ENCODE data around the gene OR52E8.

Gene OR52E8

GRCh38 chr11:5881756-5882155, 24.3 kb upstream of the OR52E8 start:
- TF ChIP-seq EZH2 (IDR thresholded peaks at IDR 0.05; ENCODE audit: borderline replicate concordance, low read depth, low read length, severe bottlenecking) (no peak), CTCF (IDR thresholded peaks at IDR 0.05; ENCODE audit: borderline replicate concordance, extremely low read depth, low read length, poor library complexity, severe bottlenecking) (no peak)
- H3K4me2 ChIP-seq (ENCODE audit: insufficient read depth, low read length) = no peak overlapping the region
- H3K36me3 ChIP-seq (ENCODE audit: insufficient read depth, low read length) = no peaks in the 10 kb centered on the region
- no peak for ATAC-seq (ENCODE audit: insufficient read depth, low read depth)
- DNase-seq = no peak
- no peak overlapping the region for H3K9ac ChIP-seq (ENCODE audit: low read depth, low read length)
- H4K20me1 ChIP-seq (ENCODE audit: insufficient read depth, low read length) = no peaks in the 10 kb centered on the region
- H3K4me1 ChIP-seq (ENCODE audit: insufficient read depth, low read length) = no peaks in the 10 kb centered on the region
- no peaks in the 10 kb centered on the region for H3K9me3 ChIP-seq (ENCODE audit: insufficient read depth, low read length, severe bottlenecking)
- no peak overlapping the region for H3K27ac ChIP-seq (ENCODE audit: low read length)
- no peak overlapping the region for H2AFZ ChIP-seq (ENCODE audit: low read depth, low read length)
- H3K27me3 ChIP-seq (ENCODE audit: insufficient read depth, low read length, poor library complexity) = peaks cover 6% of the 10 kb centered on the region
- no peaks in the 10 kb centered on the region for H3K79me2 ChIP-seq (ENCODE audit: insufficient read depth, low read length)
- no peak overlapping the region for H3K4me3 ChIP-seq (ENCODE audit: low read depth in 1 of 2, low read length in 2 of 2)

DNA sequence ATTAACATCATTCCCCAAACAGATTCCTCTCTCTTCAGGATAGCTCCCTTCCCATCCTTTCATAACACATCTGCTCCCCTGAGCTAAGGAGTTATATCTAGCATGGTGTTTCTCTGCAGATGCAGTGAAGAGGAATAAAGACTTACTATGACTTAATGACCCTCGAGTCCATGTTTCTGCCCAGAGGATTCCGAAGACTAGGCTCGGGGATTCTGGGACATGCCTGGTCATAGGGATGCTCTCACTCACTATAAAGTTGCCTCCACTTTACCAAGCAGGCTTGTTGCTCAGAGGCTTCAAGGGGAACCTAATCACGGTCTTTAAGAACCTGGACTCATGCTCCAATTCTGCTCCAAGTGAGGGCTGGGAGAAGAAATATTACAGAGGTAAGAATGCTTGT, 22.8 kb upstream of the OR52E8 start, which contains the start of gene OR52E4:
Gene OR52E4, plus strand, starts transcription at position 301 of the 400 bp plus-strand sequence. CDS start 3,664 bp downstream, outside the sequence.
- DNase-seq (no peak), ATAC-seq (ENCODE audit: insufficient read depth, low read depth) (no peak)
- no peak within 1 kb of the TSS for H2AFZ ChIP-seq (ENCODE audit: low read depth, low read length)
- H3K9ac ChIP-seq (ENCODE audit: low read depth, low read length) = no peak within 1 kb of the TSS
- H3K79me2 ChIP-seq (ENCODE audit: insufficient read depth, low read length) = no peaks in the 10 kb centered on the region
- H3K4me2 ChIP-seq (ENCODE audit: insufficient read depth, low read length) = no peak within 1 kb of the TSS
- H3K4me1 ChIP-seq (ENCODE audit: insufficient read depth, low read length) = no peaks in the 10 kb centered on the region
- H3K27ac ChIP-seq (ENCODE audit: low read length) = no peak within 1 kb of the TSS
- H3K27me3 ChIP-seq (ENCODE audit: insufficient read depth, low read length, poor library complexity) = peaks cover 3% of the 10 kb centered on the region
- no peaks in the 10 kb centered on the region for H3K9me3 ChIP-seq (ENCODE audit: insufficient read depth, low read length, severe bottlenecking)
- no peaks in the 10 kb centered on the region for H3K36me3 ChIP-seq (ENCODE audit: insufficient read depth, low read length)
- H4K20me1 ChIP-seq (ENCODE audit: insufficient read depth, low read length) = no peaks in the 10 kb centered on the region
- no peak within 1 kb of the TSS for H3K4me3 ChIP-seq (ENCODE audit: low read depth in 1 of 2, low read length in 2 of 2)
- TF ChIP-seq CTCF (IDR thresholded peaks at IDR 0.05; ENCODE audit: borderline replicate concordance, extremely low read depth, low read length, poor library complexity, severe bottlenecking) (no peak), EZH2 (IDR thresholded peaks at IDR 0.05; ENCODE audit: borderline replicate concordance, low read depth, low read length, severe bottlenecking) (no peak)

DNA sequence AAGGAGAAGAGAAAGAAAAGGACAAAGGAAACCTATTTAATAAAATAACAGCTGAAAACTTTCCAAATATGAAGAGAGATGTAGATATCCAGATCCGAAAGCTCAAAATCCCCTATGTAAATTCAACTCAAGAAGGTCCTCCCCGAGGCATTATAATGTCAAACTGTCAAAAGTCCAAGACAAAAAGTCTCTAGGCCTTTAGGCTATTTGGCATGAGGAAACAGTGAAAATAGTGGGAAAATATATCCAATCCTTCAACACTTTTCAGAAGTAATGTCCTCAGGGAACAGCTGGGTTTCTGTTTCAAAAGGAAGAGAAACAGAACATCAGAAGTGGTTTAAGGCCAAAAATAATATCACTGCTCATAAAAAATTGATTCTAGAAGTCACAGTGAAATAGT, 21.1 kb upstream of the OR52E8 start:
- H3K27ac ChIP-seq (ENCODE audit: low read length) = no peak overlapping the region
- DNase-seq = no peak
- peaks cover 3% of the 10 kb centered on the region for H3K27me3 ChIP-seq (ENCODE audit: insufficient read depth, low read length, poor library complexity)
- no peak overlapping the region for H3K9ac ChIP-seq (ENCODE audit: low read depth, low read length)
- H3K79me2 ChIP-seq (ENCODE audit: insufficient read depth, low read length) = no peaks in the 10 kb centered on the region
- no peaks in the 10 kb centered on the region for H3K9me3 ChIP-seq (ENCODE audit: insufficient read depth, low read length, severe bottlenecking)
- no peak for ATAC-seq (ENCODE audit: insufficient read depth, low read depth)
- no peaks in the 10 kb centered on the region for H3K4me1 ChIP-seq (ENCODE audit: insufficient read depth, low read length)
- H3K4me2 ChIP-seq (ENCODE audit: insufficient read depth, low read length) = no peak overlapping the region
- H3K36me3 ChIP-seq (ENCODE audit: insufficient read depth, low read length) = no peaks in the 10 kb centered on the region
- H4K20me1 ChIP-seq (ENCODE audit: insufficient read depth, low read length) = no peaks in the 10 kb centered on the region
- no peak for TF ChIP-seq CTCF (IDR thresholded peaks at IDR 0.05; ENCODE audit: borderline replicate concordance, extremely low read depth, low read length, poor library complexity, severe bottlenecking)
- no peak overlapping the region for H2AFZ ChIP-seq (ENCODE audit: low read depth, low read length)
- H3K4me3 ChIP-seq (ENCODE audit: low read depth in 1 of 2, low read length in 2 of 2) = no peak overlapping the region

GRCh38 chr11:5865826-5866225, 8.3 kb upstream of the OR52E8 start:
- H3K4me3 ChIP-seq (ENCODE audit: low read depth in 1 of 2, low read length in 2 of 2) = no peak overlapping the region
- no peaks in the 10 kb centered on the region for H3K4me1 ChIP-seq (ENCODE audit: insufficient read depth, low read length)
- no peaks in the 10 kb centered on the region for H3K27me3 ChIP-seq (ENCODE audit: insufficient read depth, low read length, poor library complexity)
- no peak for ATAC-seq (ENCODE audit: insufficient read depth, low read depth)
- no peak overlapping the region for H3K27ac ChIP-seq (ENCODE audit: low read length)
- TF ChIP-seq EZH2 (IDR thresholded peaks at IDR 0.05; ENCODE audit: borderline replicate concordance, low read depth, low read length, severe bottlenecking) (no peak), CTCF (IDR thresholded peaks at IDR 0.05; ENCODE audit: borderline replicate concordance, extremely low read depth, low read length, poor library complexity, severe bottlenecking) (no peak)
- no peaks in the 10 kb centered on the region for H3K79me2 ChIP-seq (ENCODE audit: insufficient read depth, low read length)
- H3K4me2 ChIP-seq (ENCODE audit: insufficient read depth, low read length) = no peak overlapping the region
- H3K9ac ChIP-seq (ENCODE audit: low read depth, low read length) = no peak overlapping the region
- no peaks in the 10 kb centered on the region for H3K36me3 ChIP-seq (ENCODE audit: insufficient read depth, low read length)
- no peaks in the 10 kb centered on the region for H3K9me3 ChIP-seq (ENCODE audit: insufficient read depth, low read length, severe bottlenecking)
- no peak overlapping the region for H2AFZ ChIP-seq (ENCODE audit: low read depth, low read length)
- DNase-seq = no peak
- H4K20me1 ChIP-seq (ENCODE audit: insufficient read depth, low read length) = no peaks in the 10 kb centered on the region
